Forelimb muscle (tissue), 1 donor: ENCODE measurements around the gene SEC24B. TPM values are rescaled to one million over a fixed set of nuclear protein-coding genes. Genes with fewer than 3 reads are reported as not detected.

Experiments
- DNase-seq: peaks from one replicate; pipeline ENCODE4 v3.0.0-alpha.2; 2013; ENCODE audit warnings: low read depth
- polyA plus RNA-seq: library from polyadenylated mRNA; unstranded; fragments of 120-200 nt; gene quantifications from one replicate; pipeline ENCODE4 v1.2.1, GENCODE V29; 2013; ENCODE audit not compliant: insufficient read length

Gene SEC24B
- polyA plus RNA-seq: 27.0 TPM

DNA sequence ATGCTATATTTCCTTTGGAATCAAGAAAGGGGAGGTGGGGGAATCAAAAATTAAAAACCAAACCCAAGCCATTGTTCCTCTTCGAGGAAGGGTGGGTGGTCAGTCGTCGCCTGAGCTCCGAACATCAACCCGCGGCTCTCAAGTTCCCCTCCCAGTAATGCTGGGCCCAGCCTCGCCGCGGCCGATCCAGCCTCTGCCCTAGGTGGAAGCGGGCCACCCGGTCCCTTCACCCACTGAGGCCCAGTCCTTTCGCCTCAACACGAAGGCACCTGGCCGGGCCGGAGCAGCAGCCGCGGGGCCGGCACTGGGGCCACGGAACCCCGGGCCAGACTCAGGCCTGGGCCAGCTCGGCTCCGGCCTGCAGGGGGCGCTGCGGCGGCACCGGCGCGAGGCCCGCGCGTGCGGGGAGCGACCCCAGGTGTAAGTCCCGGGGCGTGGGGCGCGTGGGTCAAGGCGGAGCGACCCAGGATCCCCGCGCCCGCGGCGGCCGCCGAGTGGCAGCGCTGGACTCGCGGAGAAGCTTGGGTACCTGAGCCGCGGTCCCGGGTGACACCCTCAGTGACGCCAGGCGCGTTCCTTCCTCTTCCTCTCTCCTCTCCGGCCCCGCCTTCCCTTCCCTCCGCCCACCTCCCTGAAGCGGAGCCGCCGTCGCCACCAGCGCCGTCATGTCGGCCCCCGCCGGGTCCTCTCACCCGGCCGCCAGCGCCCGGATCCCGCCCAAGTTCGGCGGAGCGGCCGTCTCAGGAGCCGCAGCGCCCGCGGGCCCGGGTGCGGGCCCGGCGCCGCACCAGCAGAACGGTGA, at the start of gene SEC24B:
TSS of gene SEC24B (plus strand) at position 611 of the 802 bp plus-strand sequence. CDS start at position 666, 55 bp downstream.
- no peak for DNase-seq

DNA sequence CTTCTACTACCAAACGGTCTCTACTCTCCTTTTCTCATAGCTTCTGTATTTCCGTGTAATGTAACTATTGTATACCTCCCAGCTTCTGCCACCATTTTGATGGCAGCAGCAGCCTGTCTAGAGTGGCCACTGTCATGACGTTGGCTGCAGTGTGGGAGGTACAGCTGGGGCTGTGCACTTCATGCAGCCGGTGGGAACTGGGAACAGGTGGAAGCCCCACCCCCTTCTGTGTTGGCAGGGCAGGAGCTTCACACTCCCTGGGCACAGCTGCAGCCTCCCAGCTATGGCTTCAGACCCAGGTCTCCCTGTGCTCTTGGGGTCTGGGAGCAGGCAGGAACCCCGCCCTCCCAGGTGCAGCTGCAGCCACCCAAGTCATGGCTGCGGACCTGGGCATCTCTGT, 49.8 kb upstream of the SEC24B start:
- no peak for DNase-seq

- no peak for DNase-seq
These were observed 48.4 kb upstream of the SEC24B start for GRCh38 chr4:109385260-109385659.

- DNase-seq: no peak
These were observed 44.1 kb upstream of the SEC24B start for GRCh38 chr4:109389369-109390114.

- DNase-seq: no peak
These were observed 43.4 kb upstream of the SEC24B start for GRCh38 chr4:109390115-109390768.

DNA sequence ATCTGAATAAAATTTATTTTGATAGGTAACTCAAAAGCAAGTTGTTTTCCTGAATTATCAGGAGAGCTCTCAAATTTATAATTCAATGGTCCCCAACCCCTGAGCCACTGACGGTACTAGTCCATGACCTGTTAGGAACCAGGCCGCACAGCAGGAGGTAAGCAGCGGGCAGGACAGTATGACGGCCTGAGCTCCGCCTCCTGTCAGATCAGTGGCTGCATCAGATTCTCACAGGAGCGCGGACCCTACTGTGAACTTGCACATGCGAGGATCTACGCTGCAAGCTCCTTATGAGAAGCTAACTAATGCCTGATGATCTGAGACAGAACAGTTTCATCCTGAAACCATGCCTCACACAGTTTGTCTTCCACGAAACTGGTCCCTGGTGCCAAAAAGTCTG, 37.9 kb upstream of the SEC24B start:
- DNase-seq: no peak

DNA sequence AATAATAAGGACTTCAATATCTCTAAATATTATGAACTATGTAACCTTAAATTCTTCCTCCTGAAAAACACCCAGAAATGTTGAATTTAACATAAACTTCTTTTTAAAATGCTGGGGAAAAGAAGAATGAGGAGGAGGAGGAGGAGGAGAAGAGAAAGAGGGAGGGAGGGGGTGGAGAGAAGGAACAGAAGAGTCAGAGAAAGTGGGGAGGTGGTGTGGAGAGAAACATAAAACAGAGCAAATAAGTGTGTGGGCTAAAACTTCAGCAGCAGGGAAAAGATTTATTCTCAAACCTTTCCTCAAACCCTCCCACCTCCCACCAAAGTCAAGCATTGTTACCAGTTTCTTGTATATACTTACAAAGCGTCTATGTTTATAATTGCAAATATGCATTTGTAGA, 34.7 kb upstream of the SEC24B start:
- no peak for DNase-seq

DNA sequence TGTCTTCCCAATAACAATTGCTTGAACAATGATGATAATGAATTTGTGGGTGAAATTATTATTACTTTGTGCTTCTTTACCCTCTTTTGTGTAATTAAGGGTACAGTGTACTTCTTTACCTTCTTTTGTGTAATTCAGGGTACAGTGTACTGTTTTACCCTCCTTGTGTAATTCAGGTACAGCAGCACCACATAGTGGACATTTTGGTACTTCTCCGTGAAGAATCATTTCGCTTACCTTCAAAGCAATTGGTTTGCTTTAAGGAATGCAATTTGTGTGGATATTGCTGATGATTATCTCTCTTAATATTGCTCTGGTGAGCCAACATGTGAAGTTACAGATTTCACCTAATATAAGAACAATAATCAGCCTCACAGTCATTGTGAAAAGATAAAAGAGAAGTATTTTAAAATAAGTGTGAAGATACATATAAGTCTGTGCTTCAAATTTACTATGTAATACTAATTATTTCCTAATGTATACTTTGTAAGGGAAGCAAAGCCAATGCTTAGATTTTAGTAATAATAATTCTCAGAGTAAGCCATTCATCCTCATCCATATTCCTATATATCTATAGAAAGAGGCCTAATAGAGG, 27.2 kb upstream of the SEC24B start:
- no peak for DNase-seq

DNA sequence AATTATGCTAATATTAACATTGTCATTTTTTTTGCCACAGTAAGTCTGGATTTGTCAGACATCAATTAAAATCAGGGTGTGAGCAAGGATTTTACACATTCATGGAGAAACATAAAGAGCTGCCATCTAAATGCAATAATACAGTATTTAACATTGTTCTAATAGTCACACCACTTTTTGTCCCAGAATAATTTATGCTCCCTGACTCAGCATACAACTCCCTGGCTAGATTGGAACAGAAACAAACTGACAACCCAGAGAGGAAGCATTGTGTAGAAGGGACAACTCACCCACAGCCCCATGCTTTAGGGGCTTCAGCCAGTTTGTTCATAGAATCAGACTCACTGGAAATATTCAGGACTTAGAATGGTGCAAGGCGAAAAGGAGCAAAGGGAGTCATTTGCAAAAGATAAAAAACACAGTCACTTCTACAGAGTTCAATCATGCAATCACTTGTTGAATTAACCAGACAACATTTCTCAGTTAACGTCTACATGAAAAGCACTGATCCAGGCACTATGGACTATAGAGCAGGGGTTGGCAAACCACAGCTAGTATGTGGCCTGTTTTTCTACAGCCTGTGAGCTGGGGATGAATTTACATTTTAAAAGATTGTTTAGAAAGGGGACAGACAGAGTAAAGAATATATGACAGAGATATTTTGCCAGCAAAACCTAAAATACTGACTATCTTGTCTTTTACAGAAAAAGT, 26.4 kb upstream of the SEC24B start:
- DNase-seq: no peak

- DNase-seq: no peak
These were observed 24.9 kb upstream of the SEC24B start for GRCh38 chr4:109408711-109409110.

GRCh38 chr4:109410226-109410625, 23.4 kb upstream of the SEC24B start:
- DNase-seq: no peak

DNA sequence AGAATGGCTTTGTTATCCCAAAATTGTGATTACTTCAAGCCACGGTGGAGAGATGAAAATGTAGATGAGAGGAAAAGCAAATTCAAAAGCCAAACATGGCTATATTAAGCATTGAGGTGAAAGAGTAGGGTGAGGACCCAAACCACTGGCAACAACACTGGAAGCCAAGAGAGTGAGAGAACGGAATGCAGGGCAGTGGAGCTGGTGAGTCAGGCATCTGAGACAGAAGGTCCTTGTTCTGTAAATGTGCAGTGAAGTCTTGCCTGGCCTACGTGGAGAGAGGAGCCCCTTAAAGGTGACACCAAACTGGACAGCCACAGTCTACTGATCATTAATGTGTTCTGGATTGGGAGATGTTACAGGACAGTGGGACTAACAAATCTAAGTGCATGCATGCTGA, 22.8 kb upstream of the SEC24B start:
- no peak for DNase-seq

GRCh38 chr4:109411964-109412363, 21.7 kb upstream of the SEC24B start:
- no peak for DNase-seq

GRCh38 chr4:109412776-109413175, 20.8 kb upstream of the SEC24B start:
- DNase-seq: no peak

GRCh38 chr4:109414938-109415337, 18.7 kb upstream of the SEC24B start:
- no peak for DNase-seq

DNA sequence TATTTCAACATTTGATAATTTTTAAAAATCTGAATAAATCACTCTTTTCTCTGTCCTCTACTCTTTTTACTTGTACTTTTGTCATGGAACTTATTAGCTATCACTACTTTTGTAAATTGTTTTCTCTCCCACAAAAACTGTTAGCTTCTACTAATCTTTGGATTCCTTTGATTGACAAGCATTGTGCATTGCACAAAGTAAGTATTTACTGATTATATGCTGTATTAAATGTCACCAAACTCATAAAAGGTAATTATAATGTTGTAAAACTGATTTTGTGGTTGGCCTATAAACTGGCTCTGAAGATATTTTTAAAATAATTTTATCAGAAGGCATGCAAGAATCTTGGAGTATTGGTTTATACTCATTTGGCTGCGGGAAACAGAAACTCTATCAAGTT, 15.0 kb upstream of the SEC24B start:
- DNase-seq: no peak

GRCh38 chr4:109419679-109420078, 13.9 kb upstream of the SEC24B start:
- no peak for DNase-seq

GRCh38 chr4:109424093-109424841, 9.3 kb upstream of the SEC24B start:
- DNase-seq: no peak

- no peak for DNase-seq
These were observed 8.2 kb upstream of the SEC24B start for GRCh38 chr4:109425405-109425804.

DNA sequence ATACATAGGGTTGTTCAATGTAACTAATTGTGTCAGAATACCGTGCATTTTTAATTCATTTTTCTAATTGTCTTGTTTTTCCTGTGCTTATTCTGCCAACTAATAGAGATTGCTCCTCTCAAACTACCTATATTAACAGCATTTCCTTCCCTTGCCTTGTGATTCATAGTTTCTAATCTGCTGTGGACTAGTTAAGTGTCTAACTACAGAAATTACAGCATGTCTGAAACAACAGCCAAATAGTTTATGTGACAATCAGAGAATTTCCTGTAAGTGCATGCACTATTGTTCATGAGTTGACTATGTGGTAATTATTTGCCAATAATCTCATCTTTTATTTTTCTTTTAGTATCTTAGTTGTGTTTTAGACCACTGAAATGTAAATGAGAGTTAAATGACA, 4.1 kb upstream of the SEC24B start:
- no peak for DNase-seq

- DNase-seq: no peak
These were observed 1.4 kb upstream of the SEC24B start for GRCh38 chr4:109432203-109432602.
